GM03348 (cell line): ENCODE data around the gene NEFH.

Experiments
- DNase-seq: peaks from one replicate; pipeline ENCODE4 v3.0.0; 2012; ENCODE audit warnings: low spot score

Gene NEFH

GRCh38 chr22:29493636-29494035, 13.6 kb downstream of the NEFH start:
- DNase-seq = no peak

GRCh38 chr22:29499852-29500251, 19.8 kb downstream of the NEFH start:
- no peak for DNase-seq

GRCh38 chr22:29503811-29504372, 23.9 kb downstream of the NEFH start:
- DNase-seq = peak; percentile 83

DNA sequence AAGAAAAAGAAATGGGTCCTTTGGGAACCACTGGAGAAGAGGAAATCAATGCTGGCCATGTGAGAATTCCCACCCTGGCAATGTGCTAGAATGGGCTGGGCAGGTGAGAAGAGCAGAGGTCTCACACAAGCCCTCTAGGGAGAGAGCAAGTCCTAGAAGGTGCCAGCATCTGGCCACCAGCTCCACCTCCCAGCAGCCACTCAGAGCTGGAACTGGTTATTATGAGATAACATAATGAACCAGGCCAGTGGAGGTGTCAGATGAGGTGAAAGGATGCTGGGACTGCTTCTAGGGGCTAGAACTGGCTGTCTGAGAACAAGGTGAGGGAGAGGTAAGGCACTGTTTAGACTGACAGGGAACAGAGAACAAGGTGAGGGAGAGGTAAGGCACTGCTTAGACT, 29.3 kb downstream of the NEFH start:
- no peak for DNase-seq

DNA sequence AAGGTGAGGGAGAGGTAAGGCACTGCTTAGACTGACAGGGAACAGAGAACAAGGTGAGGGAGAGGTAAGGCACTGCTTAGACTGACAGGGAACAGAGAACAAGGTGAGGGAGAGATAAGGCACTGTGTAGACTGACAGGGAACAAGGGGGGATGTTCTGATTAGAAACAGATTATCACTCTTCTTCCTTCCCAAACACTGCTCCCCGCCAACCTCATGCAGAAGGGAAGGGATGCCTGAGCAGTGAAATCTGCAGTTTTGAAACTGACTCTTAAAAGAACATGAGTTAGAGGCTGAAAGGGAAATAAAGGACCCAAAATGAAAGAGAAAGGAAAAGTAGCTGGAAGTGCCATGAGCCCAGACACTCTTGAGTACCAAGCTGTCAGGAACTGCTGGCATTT, 29.8 kb downstream of the NEFH start:
- DNase-seq = no peak

GRCh38 chr22:29510542-29510941, 30.5 kb downstream of the NEFH start:
- no peak for DNase-seq

- DNase-seq = no peak
Observed at GRCh38 chr22:29511126-29511862, 31.3 kb downstream of the NEFH start.

GRCh38 chr22:29512031-29512430, 32.0 kb downstream of the NEFH start:
- no peak for DNase-seq

DNA sequence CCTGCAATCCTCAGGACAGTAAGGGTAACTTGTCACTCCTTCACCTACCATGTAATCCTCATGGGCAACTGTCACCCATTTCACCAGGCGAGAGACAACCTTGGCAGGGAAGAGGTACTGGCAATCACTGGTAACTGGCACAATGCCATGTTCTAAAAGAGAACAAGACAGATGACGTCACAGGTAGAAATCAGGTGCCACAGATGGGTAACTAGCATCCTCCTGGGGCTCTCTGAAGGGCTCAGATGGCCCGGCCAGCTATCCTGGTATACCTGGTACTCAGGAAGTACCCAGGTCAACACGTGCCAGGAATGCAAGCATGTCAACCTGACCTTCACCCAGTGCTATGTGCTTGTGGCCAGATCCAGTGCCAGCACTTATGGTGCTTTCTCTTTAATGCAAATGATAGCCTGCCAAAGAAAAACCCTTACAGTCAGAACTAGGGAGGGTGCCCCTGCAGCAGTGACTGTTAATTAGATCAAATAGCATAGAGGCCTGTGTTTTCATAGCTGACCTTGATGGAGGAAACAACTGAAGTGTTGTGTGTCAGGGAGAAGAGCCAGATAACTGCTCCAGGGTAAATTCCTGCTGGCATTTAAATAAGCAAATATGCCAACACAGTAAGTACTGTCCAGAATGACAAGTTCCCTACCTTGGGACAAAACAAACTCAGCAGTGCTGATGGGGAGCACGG, 37.3 kb downstream of the NEFH start:
- DNase-seq = no peak

DNA sequence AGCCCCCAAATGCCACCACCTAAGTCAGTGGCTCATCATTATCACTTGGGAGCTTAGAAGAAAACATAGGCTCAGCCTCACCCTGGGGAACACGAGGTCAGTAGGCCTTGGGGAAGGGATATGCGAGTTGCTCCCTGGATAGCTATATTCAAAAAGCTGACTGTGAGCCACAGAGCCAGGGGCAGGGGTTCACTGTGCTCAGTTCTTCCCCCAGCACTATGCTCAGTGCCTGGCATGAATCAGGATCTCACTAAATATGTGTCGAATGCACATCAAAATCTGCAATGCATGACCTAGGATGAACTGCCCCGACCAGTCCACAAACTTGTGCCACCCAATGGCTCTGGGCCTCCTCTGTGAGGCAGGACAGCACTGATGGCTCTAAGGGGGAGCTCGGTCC, 38.4 kb downstream of the NEFH start:
- no peak for DNase-seq

DNA sequence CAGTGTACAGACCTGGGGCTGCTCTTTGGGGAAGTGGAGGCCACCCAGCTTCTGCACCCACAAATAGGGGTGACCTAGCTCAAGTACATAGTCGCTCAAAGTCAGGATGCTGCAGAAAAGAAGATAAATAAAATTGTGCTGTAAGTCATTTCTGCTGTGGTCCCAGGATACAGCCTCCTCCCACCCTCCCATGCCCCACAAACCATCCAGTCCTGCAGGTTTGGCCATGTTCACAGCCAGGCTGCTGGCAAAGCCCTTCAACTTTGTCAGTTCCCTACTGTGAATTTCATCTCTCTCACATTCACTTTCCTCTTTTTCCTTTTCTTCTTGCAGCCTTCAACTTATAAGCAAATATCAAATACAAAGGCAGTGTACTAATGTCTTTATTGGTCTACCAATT, 40.0 kb downstream of the NEFH start:
- no peak for DNase-seq

DNA sequence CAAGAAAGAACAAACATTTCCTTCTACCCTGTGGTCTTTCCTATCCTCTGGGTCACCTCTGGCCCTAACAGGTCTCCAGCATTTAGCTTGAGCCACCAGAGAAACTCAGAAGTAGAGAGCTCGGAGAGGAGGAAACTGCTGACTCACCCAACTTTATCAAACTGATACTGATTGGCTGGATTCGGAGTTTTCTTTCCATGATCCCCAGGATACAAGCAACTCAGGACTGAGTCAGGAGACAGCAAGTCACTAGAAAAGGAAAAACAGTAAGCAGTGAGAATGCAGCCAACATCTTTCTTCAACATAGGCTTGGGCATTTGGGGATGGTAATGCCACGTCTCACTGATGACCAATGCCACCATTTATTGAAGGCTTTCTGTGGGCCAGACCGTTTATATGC, 40.8 kb downstream of the NEFH start:
- peak; percentile 68 for DNase-seq

DNA sequence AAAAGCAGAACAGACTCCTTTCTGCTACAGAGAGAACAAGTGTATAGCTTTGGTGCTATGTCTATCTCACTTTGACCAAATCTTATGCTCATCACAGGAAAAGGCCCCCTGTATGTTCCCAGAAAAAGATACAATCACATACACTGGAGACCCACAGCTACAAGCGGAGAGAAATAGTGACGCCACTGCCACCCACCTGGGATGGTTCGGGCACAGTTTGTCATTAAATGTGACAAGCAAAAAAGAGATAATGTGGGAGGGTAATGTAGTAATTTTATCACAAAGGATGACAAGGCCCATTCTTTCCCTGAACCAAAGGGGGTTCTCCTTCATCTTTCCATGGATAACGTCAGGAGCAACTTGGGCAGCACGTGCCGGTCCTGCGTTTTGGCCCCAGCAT, 41.5 kb downstream of the NEFH start:
- DNase-seq = no peak

DNA sequence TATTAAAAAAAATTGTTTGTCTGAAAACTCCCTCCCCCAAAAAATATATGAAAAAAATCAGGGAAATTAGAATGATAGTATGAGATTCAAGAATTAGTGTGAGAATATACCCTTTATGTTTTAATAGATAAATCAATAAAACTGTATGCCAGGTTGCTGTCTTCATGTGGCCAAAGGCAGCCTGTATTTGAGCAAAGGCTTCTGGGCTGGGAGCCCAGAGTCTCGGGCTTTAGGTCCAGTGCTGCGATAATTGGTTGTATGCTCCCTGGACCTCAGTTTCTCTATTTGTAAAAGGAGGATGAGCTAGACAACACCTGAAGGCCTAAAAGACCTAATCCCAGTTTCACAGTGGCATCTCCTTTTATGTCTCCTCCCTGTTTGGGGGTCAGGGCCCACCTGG, 43.7 kb downstream of the NEFH start:
- DNase-seq = no peak

GRCh38 chr22:29524442-29525191, 44.6 kb downstream of the NEFH start:
- peak; percentile 49 for DNase-seq

DNA sequence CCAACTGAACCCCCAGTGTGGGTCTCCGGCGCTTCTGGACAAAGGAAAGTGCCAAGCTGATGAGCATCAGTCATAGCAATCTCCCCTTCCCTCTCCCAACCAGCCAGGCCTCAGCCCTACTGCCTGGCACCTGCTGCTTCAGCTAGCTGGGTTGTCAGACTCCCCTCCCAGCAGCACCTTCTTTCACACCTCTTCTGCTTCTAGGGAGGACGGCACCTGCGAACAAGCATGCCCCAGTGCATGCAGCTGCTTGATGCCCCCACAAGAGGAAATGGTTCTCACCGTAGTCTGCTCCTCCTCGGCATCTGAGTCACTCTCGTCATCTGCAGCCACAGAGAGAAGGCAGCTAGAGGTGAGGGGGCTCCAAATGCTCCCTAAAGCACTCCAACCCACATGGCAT, 48.1 kb downstream of the NEFH start:
- DNase-seq = no peak

GRCh38 chr22:29530716-29531115, 50.7 kb downstream of the NEFH start:
- DNase-seq = no peak

- no peak for DNase-seq
Observed at GRCh38 chr22:29531419-29531818, 51.4 kb downstream of the NEFH start.

- no peak for DNase-seq
Observed at GRCh38 chr22:29536411-29536810, 56.4 kb downstream of the NEFH start.

- DNase-seq = no peak
Observed at GRCh38 chr22:29539105-29539504, 59.1 kb downstream of the NEFH start.
